Endometrial microvascular endothelial cells (primary cell): ENCODE data around the gene AKR1B1. TPM values are rescaled to one million over a fixed set of nuclear protein-coding genes. Genes with fewer than 3 reads are reported as not detected.
"Not testable (repeated sequence)": the region's sequence is repeated elsewhere in the genome, so short reads cannot be mapped to it uniquely, and the experiment has no call there.

ENCODE experiments used
- in situ Hi-C: cut with HindIII; loops from 2 replicates; pipeline ENCODE4 v1.10.0; 2017; ENCODE audit warnings: low sequenced_read_pairs, low pct_unique_long_range_greater_than_20kb; ENCODE audit errors: inconsistent ontology term
- total RNA-seq: library from RNA; depleted of rRNA; stranded (reverse); fragments of >200 nt; gene quantifications from one replicate; pipeline ENCODE4 v1.2.3, GENCODE V29; 2015; ENCODE audit errors: inconsistent ontology term

AKR1B1 gene
- total RNA-seq: 213 TPM

GRCh38 chr7:134458806-134459698, at the start of gene AKR1B1:
Gene AKR1B1, minus strand, starts transcription at chr7:134459100. Its CDS starts 38 bp downstream, at chr7:134459062.
- in situ Hi-C loops: no loop called here

- in situ Hi-C loops: no loop called here
Observed at GRCh38 chr7:134505856-134506255, 47.0 kb upstream of the AKR1B1 start.

GRCh38 chr7:134504660-134505164, 45.8 kb upstream of the AKR1B1 start:
- in situ Hi-C loops: no loop called here

- in situ Hi-C loops: no loop called here
Observed at GRCh38 chr7:134502463-134503371, 43.8 kb upstream of the AKR1B1 start.

GRCh38 chr7:134500982-134501381, 42.1 kb upstream of the AKR1B1 start:
- in situ Hi-C loops: no loop called here

GRCh38 chr7:134500406-134500805, 41.5 kb upstream of the AKR1B1 start:
- in situ Hi-C loops: no loop called here

GRCh38 chr7:134495546-134495945, 36.6 kb upstream of the AKR1B1 start:
- in situ Hi-C loops: no loop called here

- in situ Hi-C loops: no loop called here
Observed at GRCh38 chr7:134493091-134493490, 34.2 kb upstream of the AKR1B1 start.

GRCh38 chr7:134487721-134488120, 28.8 kb upstream of the AKR1B1 start:
- in situ Hi-C loops: not testable (repeated sequence)

- in situ Hi-C loops: no loop called here
Observed at GRCh38 chr7:134485203-134485602, 26.3 kb upstream of the AKR1B1 start.

GRCh38 chr7:134483296-134483695, 24.4 kb upstream of the AKR1B1 start:
- in situ Hi-C loops: no loop called here

GRCh38 chr7:134482858-134483257, 24.0 kb upstream of the AKR1B1 start:
- in situ Hi-C loops: no loop called here

GRCh38 chr7:134481167-134481566, 22.3 kb upstream of the AKR1B1 start:
- in situ Hi-C loops: no loop called here

- in situ Hi-C loops: no loop called here
Observed at GRCh38 chr7:134480730-134481129, 21.8 kb upstream of the AKR1B1 start.

- in situ Hi-C loops: no loop called here
Observed at GRCh38 chr7:134480202-134480601, 21.3 kb upstream of the AKR1B1 start.

- in situ Hi-C loops: no loop called here
Observed at GRCh38 chr7:134478707-134479106, 19.8 kb upstream of the AKR1B1 start.

GRCh38 chr7:134477954-134478353, 19.1 kb upstream of the AKR1B1 start:
- in situ Hi-C loops: no loop called here

- in situ Hi-C loops: no loop called here
Observed at GRCh38 chr7:134476044-134476443, 17.1 kb upstream of the AKR1B1 start.

GRCh38 chr7:134474828-134475227, 15.9 kb upstream of the AKR1B1 start:
- in situ Hi-C loops: no loop called here
